Colonic mucosa (tissue), 4 donors: Measurements from ENCODE around the gene RAB11FIP5. TPM values are rescaled to one million over a fixed set of nuclear protein-coding genes. Genes with fewer than 3 reads are reported as not detected.

Experiments
- DNase-seq: peaks from one replicate; pipeline ENCODE4 v3.0.0-alpha.2; 2020
- H3K27ac ChIP-seq: fragments of 200-600 bp; one replicate; pipeline ENCODE4 v1.8.0; 2021
- H3K27me3 ChIP-seq: fragments of 200-600 bp; one replicate; pipeline ENCODE4 v1.8.0; 2021
- H3K36me3 ChIP-seq: fragments of 200-600 bp; one replicate; pipeline ENCODE4 v1.8.0; 2021
- H3K4me1 ChIP-seq: fragments of 200-600 bp; one replicate; pipeline ENCODE4 v1.8.0; 2021; ENCODE audit warnings: mild to moderate bottlenecking
- H3K4me3 ChIP-seq: fragments of 200-600 bp; one replicate; pipeline ENCODE4 v1.8.0; 2021
- H3K9ac ChIP-seq, 2 donors: one replicate each; pipeline ENCODE4 v1.7.0; 2013; ENCODE audit warnings: control low read depth in 2 of 2, low read depth in 2 of 2, low read length in 2 of 2
- H3K9me3 ChIP-seq: fragments of 200-600 bp; one replicate; pipeline ENCODE4 v1.8.0; 2021
- intact Hi-C: fragments of 100-400 bp; cut with DNase I; formaldehyde crosslinking; loops from one replicate; pipeline ENCODE4 v1.14.1; 2022
- total RNA-seq, 2 donors: library from RNA; stranded (reverse); fragmentation: NEBNext Ultra II Directional in 1 of 2; extraction: Animal tissue kit (Norgen Biotek cat#: 25700) in 1 of 2; gene quantifications; one replicate each; pipeline ENCODE4 v1.2.1, GENCODE V29; 2021
- TF ChIP-seq, protein P1 (sequence below): fragments of 200-600 bp; IDR thresholded peaks from one replicate; pipeline ENCODE4 v1.8.0; 2022; ENCODE audit warnings: antibody characterized with exemption, mild to moderate bottlenecking
- donor health status: healthy.
- donor health status: DM: no; HTN: no; CAD: no.
- donor health status: DM: no; HTN: no; CAD: no.

RAB11FIP5 gene
- total RNA-seq, 2 donors from 2014 or later: 17.8 to 33.7 TPM

DNA sequence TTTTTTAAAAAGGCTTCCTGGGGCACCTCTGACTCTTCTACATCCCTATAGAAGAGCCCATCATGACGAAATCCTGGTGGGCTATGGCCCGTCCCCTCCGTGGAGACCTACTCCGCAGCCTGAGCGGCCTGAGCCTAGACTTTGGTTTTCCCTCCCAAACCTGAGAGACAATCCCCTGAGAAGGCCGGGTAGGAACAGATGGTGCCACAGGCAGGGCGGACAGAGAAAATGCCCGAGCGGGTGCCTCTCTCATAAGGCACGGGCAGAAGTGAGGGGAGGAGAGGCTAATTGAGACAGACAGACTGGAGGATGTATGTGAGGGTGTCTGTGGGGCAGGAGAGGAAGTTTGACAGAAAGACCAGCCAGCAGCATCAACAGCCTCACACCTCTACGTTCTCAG, 21.1 kb downstream of the RAB11FIP5 start:
- Histone ChIP-seq H3K4me1 (no peaks in the 10 kb centered on the region), H3K4me3 (no peak overlapping the region), H3K36me3 (no peaks in the 10 kb centered on the region), H3K27ac (no peak overlapping the region), H3K27me3 (no peaks in the 10 kb centered on the region), H3K9ac (no peak overlapping the region), H3K9me3 (no peaks in the 10 kb centered on the region)
- TF ChIP-seq, protein P1, sequence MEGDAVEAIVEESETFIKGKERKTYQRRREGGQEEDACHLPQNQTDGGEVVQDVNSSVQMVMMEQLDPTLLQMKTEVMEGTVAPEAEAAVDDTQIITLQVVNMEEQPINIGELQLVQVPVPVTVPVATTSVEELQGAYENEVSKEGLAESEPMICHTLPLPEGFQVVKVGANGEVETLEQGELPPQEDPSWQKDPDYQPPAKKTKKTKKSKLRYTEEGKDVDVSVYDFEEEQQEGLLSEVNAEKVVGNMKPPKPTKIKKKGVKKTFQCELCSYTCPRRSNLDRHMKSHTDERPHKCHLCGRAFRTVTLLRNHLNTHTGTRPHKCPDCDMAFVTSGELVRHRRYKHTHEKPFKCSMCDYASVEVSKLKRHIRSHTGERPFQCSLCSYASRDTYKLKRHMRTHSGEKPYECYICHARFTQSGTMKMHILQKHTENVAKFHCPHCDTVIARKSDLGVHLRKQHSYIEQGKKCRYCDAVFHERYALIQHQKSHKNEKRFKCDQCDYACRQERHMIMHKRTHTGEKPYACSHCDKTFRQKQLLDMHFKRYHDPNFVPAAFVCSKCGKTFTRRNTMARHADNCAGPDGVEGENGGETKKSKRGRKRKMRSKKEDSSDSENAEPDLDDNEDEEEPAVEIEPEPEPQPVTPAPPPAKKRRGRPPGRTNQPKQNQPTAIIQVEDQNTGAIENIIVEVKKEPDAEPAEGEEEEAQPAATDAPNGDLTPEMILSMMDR: no peak
- intact Hi-C loops: no loop called here
- no peak for DNase-seq

GRCh38 chr2:73091164-73091563, 21.6 kb downstream of the RAB11FIP5 start:
- DNase-seq: no peak

DNA sequence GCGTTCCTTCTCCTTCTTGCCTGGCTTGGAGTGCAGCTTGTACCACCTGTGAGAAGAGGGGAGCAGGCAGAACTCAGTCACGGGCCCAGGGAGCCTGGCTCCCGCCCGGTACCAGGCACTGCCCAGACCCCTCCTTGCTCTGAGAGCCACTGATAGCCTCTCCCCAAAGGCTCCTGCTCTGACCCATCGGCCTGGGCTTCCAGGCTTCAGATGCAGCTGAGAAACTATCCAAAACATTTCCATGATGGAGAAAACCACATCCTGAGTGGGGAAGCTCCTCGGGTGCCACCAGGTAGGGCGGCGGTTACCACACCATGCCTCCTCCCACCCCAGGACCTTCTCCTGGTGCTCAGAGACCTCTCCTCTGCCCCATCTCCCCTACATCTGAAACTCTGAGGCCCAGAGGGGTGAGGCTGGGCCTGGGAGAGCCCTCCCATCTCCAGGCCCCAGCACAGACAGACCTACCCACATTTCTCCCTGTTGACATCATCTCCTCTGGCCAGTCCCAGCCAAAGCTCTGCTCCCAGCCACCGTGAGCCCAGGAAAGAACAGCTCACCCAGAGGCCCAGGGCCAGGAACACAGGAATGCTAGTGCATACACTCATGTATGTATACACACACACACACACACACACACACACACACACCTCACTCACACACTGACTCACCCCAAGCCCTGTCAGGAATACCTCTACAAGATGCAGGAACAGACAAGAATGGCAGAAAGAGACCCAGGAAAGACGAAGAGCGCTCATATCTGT, 23.3 kb downstream of the RAB11FIP5 start:
- no peak for DNase-seq
- Histone ChIP-seq H3K9ac (no peak overlapping the region), H3K4me1 (no peaks in the 10 kb centered on the region), H3K4me3 (no peak overlapping the region), H3K36me3 (no peaks in the 10 kb centered on the region), H3K27me3 (no peaks in the 10 kb centered on the region), H3K9me3 (no peaks in the 10 kb centered on the region), H3K27ac (no peak overlapping the region)
- TF ChIP-seq, protein P1: no peak
- intact Hi-C loops: no loop called here

More at GRCh38 chr2:73091164-73091563, 21.6 kb downstream of the RAB11FIP5 start:
- no peaks in the 10 kb centered on the region for H3K4me1 ChIP-seq
- no peaks in the 10 kb centered on the region for H3K36me3 ChIP-seq
- H3K9ac ChIP-seq: no peak overlapping the region
- H3K27ac ChIP-seq: no peak overlapping the region
- no peaks in the 10 kb centered on the region for H3K27me3 ChIP-seq
- TF ChIP-seq, protein P1: no peak
- intact Hi-C loops: no loop called here
- no peak overlapping the region for H3K4me3 ChIP-seq
- H3K9me3 ChIP-seq: no peaks in the 10 kb centered on the region

GRCh38 chr2:73088703-73089102, 24.0 kb downstream of the RAB11FIP5 start:
- Histone ChIP-seq H3K9ac (no peak overlapping the region), H3K9me3 (no peaks in the 10 kb centered on the region), H3K4me1 (no peaks in the 10 kb centered on the region), H3K4me3 (no peak overlapping the region), H3K27me3 (no peaks in the 10 kb centered on the region), H3K27ac (no peak overlapping the region), H3K36me3 (no peaks in the 10 kb centered on the region)
- DNase-seq: no peak
- TF ChIP-seq, protein P1: no peak
- intact Hi-C loops: no loop called here

- no peaks in the 10 kb centered on the region for H3K9me3 ChIP-seq
- no peaks in the 10 kb centered on the region for H3K4me1 ChIP-seq
- no peaks in the 10 kb centered on the region for H3K36me3 ChIP-seq
- no peak overlapping the region for H3K27ac ChIP-seq
- no peak overlapping the region for H3K4me3 ChIP-seq
- no peak for DNase-seq
- H3K9ac ChIP-seq: no peak overlapping the region
- intact Hi-C loops: no loop called here
- TF ChIP-seq, protein P1: no peak
- H3K27me3 ChIP-seq: no peaks in the 10 kb centered on the region
Measured at GRCh38 chr2:73088211-73088610, 24.5 kb downstream of the RAB11FIP5 start.
